Right lobe of liver (tissue), 6 donors: Measurements from ENCODE around the gene TRIM28. TPM values are rescaled to one million over a fixed set of nuclear protein-coding genes. Genes with fewer than 3 reads are reported as not detected.
"Not testable (repeated sequence)": the region's sequence is repeated elsewhere in the genome, so short reads cannot be mapped to it uniquely, and the experiment has no call there.

Source experiments
- ATAC-seq, 4 donors: fragments of 200-7000 bp; cut with Tn5 transposase; one replicate each; pipeline ENCODE4 v1.9.1; 2020; ENCODE audit warnings: mild to moderate bottlenecking in 4 of 4, moderate library complexity in 4 of 4
- DNase-seq, 3 donors: peaks; one replicate each; pipeline ENCODE4 v3.0.0-alpha.2; 2020
- H3K27ac ChIP-seq, 3 donors: fragments of 200-600 bp; one replicate each; pipeline ENCODE4 v1.8.0; 2022
- H3K27me3 ChIP-seq, 2 donors: fragments of 200-600 bp; one replicate each; pipeline ENCODE4 v1.8.0; 2022
- H3K36me3 ChIP-seq, 4 donors: fragments of 200-600 bp; sonication (generic) in 1 of 4; one replicate each; pipeline versions ENCODE4 v1.5.1 to v1.8.0; 2017 to 2022; ENCODE audit warnings: control low read depth in 1 of 4
- H3K4me1 ChIP-seq, 4 donors: fragments of 200-600 bp; sonication (generic) in 1 of 4; one replicate each; pipeline versions ENCODE4 v1.5.1 to v1.8.0; 2017 to 2022; ENCODE audit warnings: control low read depth in 1 of 4
- H3K4me3 ChIP-seq, 3 donors: fragments of 200-600 bp; one replicate each; pipeline ENCODE4 v1.8.0; 2022
- H3K9me3 ChIP-seq, 4 donors: fragments of 200-600 bp; sonication (generic) in 1 of 4; one replicate each; pipeline versions ENCODE4 v1.5.1 to v1.8.0; 2017 to 2022; ENCODE audit warnings: control low read depth in 1 of 4
- POLR2A ChIP-seq: fragments of 450-650 bp; IDR thresholded peaks from one replicate; pipeline ENCODE4 v1.6.1; 2017; ENCODE audit warnings: antibody characterized with exemption, mild to moderate bottlenecking
- WGBS: methylation state at CpG from one replicate; pipeline ENCODE4 v1.1.6; 2018; ENCODE audit warnings: low coverage, low lambda C conversion rate; ENCODE audit not compliant: insufficient coverage; ENCODE audit errors: missing lambda C conversion rate; 5-methylcytosine and 5-hydroxymethylcytosine counted together
- intact Hi-C, 2 donors: fragments of 100-400 bp; cut with DNase I; formaldehyde crosslinking; loops; one replicate each; pipeline versions ENCODE4 v1.11.2 to v1.14.1; 2022
- total RNA-seq, 6 experiments: library from RNA; depleted of rRNA in 2 of 6; stranded (reverse); fragments of >200 nt in 2 of 6; fragmentation: NEBNext Ultra II Directional in 3 of 6; extraction: Animal tissue kit (Norgen Biotek cat#: 25700) in 3 of 6; gene quantifications; one replicate each; pipeline versions ENCODE4 v1.1.0 to v1.2.4, GENCODE V29; 2016 to 2023
- TF ChIP-seq, protein P1 (sequence below), 4 donors: fragments of 200-600 bp in 3 of 4; fragments of 450-650 bp in 1 of 4; IDR thresholded peaks; one replicate each; pipeline versions ENCODE4 v1.5.1 to v1.8.0; 2016 to 2022; ENCODE audit warnings: antibody characterized with exemption in 4 of 4, mild to moderate bottlenecking in 2 of 4
- donor health status: DM: no; HTN: yes; CAD: no.
- donor health status: DM: no; HTN: no; CAD: no.
- donor health status: DM: no; HTN: no; CAD: no.
- donor health status: DM: no; HTN: yes; CAD: no.
- donor health status: DM: no; HTN: yes; CAD: no.

TRIM28 gene
- total RNA-seq, 6 experiments from 2014 or later = 75.4 to 106 (median 94.7) TPM

DNA sequence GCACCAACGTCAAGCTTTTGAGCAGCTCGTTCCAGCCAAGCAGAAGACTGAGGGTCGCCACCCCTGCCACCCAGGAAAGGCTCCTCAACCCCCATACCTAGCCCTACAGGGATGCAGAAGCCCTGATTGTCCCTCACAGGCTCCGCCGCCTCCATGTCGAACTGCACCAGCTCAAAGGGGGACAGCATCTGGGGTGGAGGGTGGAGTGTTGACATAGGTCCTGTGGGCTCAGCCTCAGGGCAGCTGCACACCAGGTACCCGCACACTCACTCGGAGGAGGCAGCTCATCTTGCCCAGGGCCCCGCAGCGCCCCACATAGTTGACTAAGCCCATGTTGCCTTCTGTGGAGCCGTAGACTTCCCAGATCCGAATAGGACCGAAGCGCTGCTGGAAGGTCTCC, 43.6 kb upstream of the TRIM28 start:
- ATAC-seq (no peak), DNase-seq (no peak)
- peaks cover 0 to 16% (median 0%) of the 10 kb centered on the region in 4 donors for H3K36me3 ChIP-seq
- TF ChIP-seq, protein P1, sequence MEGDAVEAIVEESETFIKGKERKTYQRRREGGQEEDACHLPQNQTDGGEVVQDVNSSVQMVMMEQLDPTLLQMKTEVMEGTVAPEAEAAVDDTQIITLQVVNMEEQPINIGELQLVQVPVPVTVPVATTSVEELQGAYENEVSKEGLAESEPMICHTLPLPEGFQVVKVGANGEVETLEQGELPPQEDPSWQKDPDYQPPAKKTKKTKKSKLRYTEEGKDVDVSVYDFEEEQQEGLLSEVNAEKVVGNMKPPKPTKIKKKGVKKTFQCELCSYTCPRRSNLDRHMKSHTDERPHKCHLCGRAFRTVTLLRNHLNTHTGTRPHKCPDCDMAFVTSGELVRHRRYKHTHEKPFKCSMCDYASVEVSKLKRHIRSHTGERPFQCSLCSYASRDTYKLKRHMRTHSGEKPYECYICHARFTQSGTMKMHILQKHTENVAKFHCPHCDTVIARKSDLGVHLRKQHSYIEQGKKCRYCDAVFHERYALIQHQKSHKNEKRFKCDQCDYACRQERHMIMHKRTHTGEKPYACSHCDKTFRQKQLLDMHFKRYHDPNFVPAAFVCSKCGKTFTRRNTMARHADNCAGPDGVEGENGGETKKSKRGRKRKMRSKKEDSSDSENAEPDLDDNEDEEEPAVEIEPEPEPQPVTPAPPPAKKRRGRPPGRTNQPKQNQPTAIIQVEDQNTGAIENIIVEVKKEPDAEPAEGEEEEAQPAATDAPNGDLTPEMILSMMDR (IDR thresholded peaks at IDR 0.05) = no peak
- no peak for TF ChIP-seq POLR2A
- H3K27me3 ChIP-seq = no peaks in the 10 kb centered on the region
- peaks cover 0 to 52% (median 5%) of the 10 kb centered on the region in 4 donors for H3K4me1 ChIP-seq
- WGBS = 0% methylated on average over 1 of the region's 14 CpGs
- intact Hi-C loops = no loop called here
- H3K27ac ChIP-seq = no peak overlapping the region
- no peaks in the 10 kb centered on the region for H3K9me3 ChIP-seq
- peak overlapping the region in 1 of 3 donors; percentile 58 for H3K4me3 ChIP-seq

DNA sequence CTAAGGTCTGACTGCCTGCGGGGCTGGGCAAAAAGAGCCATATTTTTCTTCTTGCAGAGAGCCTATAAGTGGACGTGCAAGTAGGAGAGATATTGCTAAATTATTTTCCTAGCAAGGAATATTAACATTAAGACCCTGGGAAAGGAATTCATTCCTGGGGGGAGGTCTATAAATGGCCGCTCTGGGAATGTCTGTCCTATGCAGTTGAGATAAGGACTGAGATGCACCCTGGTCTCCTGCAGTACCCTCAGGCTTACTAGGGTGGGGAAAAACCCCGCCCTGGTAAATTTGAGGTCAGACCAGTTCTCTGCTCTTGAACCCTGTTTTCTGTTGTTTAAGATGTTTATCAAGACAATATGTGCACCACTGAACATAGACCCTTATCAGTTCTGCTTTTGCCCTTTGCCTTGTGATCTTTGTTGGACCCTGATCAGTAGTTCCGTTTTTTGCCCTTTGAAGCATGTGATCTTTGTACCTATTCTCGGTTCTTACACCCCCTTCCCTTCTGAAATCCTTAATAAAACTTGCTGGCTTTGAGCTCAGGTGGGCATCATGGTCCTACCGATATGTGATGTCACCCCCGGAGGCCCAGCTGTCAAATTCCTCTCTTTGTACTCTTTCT, 36.2 kb upstream of the TRIM28 start:
- H3K27me3 ChIP-seq, H3K36me3 ChIP-seq, H3K9me3 ChIP-seq, intact Hi-C loops, DNase-seq, ATAC-seq: not testable (repeated sequence)
- Histone ChIP-seq H3K27ac (peak overlapping the region in 2 of 3 donors; percentile 18 to 40), H3K4me1 (peaks cover 0 to 69% (median 11%) of the 10 kb centered on the region in 4 donors), H3K4me3 (peak overlapping the region in 2 of 3 donors; percentile 78 to 84)
- 63% methylated on average over 6 of the region's 8 CpGs for WGBS

DNA sequence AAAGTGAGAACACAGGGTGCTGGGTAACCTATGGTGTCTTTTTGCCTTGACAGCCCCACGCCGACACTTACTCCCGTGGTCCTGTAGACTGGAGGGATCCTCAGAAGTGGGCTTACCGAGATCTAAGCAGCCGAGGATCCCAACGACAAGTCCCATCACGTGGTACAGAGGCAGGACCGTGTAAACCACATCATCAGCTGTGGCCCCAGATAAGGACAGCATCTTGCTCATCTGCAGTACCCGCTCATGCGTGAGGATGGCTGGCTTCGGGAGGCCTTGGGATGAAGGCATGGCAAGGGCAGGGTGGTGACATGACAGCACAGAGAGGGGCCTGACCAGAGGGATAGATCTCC, 34.2 kb upstream of the TRIM28 start:
- TF ChIP-seq, protein P1 (IDR thresholded peaks at IDR 0.05) = no peak
- TF ChIP-seq POLR2A = no peak
- ATAC-seq = peak in 2 of 4 donors; percentile 0
- intact Hi-C loops = no loop called here
- Histone ChIP-seq H3K27ac (peak overlapping the region; percentile 53 to 97 (median 92)), H3K36me3 (no peaks in the 10 kb centered on the region), H3K4me3 (peak overlapping the region in 2 of 3 donors; percentile 78 to 84), H3K4me1 (peaks cover 0 to 68% (median 21%) of the 10 kb centered on the region in 4 donors), H3K9me3 (no peaks in the 10 kb centered on the region), H3K27me3 (no peaks in the 10 kb centered on the region)
- WGBS = 21% methylated on average over 10 of the region's 11 CpGs
- DNase-seq = no peak

DNA sequence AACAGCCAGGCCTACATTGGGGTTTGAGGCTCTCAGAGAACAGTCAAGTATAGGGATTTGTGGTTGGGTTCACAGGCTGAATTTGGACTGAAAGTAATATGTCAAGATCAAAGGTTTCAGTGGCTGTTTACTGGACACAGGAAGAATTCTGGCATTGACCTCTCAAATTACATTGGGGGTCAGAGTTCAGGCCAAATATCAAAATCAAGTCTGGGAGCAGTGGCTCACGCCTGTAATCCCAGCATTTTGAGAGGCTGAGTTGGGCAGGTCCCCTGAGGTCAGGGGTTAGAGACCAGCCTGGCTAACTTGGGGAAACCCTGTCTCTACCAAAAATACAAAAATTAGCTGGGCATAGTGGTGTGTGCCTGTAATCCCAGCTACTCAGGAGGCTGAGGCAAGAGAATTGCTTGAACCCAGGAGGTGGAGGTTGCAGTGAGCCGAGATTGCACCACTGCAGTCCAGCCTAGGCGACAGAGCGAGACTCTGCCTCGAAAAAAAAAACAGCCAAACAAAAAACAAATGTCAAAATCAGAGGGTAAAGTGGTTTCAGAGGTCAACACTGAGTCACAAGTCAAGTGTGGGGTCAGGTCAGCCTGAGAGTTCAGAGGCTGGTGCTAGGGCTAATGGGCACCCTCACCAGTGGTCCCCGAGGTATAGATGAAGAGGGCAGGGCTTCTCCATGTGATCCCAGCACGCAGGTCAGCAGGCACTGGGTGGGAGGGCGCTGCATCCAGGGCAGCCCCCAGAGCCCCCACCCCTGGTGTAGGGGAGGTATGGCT, 33.6 kb upstream of the TRIM28 start:
- intact Hi-C loops = no loop called here
- ATAC-seq (peak; percentile 45 to 55 (median 48)), DNase-seq (peak; percentile 43 to 73 (median 72))
- no peak for TF ChIP-seq POLR2A
- TF ChIP-seq, protein P1 (IDR thresholded peaks at IDR 0.05) = no peak
- Histone ChIP-seq H3K36me3 (no peaks in the 10 kb centered on the region), H3K27me3 (no peaks in the 10 kb centered on the region), H3K27ac (peak overlapping the region; percentile 76 to 97 (median 92)), H3K9me3 (no peaks in the 10 kb centered on the region), H3K4me1 (peaks cover 0 to 67% (median 21%) of the 10 kb centered on the region in 4 donors), H3K4me3 (peak overlapping the region; percentile 38 to 84 (median 78))
- 15% methylated on average over 4 of the region's 8 CpGs for WGBS
